ENCODE measurements around the gene CSN1S1.

Gene CSN1S1

GRCh38 chr4:69984030-69984443 is 53.2 kb downstream of the CSN1S1 start:
- no peak for DNase-seq
- H3K27me3 ChIP-seq (replicated peaks; ENCODE audit: control insufficient read depth, insufficient read depth, low read length, poor library complexity, severe bottlenecking), result no peaks in the 10 kb centered on the region
- no peak overlapping the region for H3K27ac ChIP-seq (ENCODE audit: insufficient read depth, low read length, poor library complexity, severe bottlenecking)
- H3K4me3 ChIP-seq (ENCODE audit: insufficient read depth, low read depth, low read length, poor library complexity, severe bottlenecking), result no peak overlapping the region
- H3K36me3 ChIP-seq (ENCODE audit: control insufficient read depth, insufficient read depth, low read length), result no peaks in the 10 kb centered on the region
- H3K9me3 ChIP-seq (ENCODE audit: control insufficient read depth, low read length), result no peaks in the 10 kb centered on the region
- H3K4me1 ChIP-seq (ENCODE audit: control insufficient read depth, insufficient read depth, low read length, poor library complexity, severe bottlenecking), result no peaks in the 10 kb centered on the region

GRCh38 chr4:69986663-69987062 is 55.8 kb downstream of the CSN1S1 start:
- H3K4me1 ChIP-seq (ENCODE audit: control insufficient read depth, insufficient read depth, low read length, poor library complexity, severe bottlenecking), result no peaks in the 10 kb centered on the region
- H3K9me3 ChIP-seq (ENCODE audit: control insufficient read depth, low read length), result no peaks in the 10 kb centered on the region
- no peak for DNase-seq
- no peak overlapping the region for H3K27ac ChIP-seq (ENCODE audit: insufficient read depth, low read length, poor library complexity, severe bottlenecking)
- no peaks in the 10 kb centered on the region for H3K27me3 ChIP-seq (replicated peaks; ENCODE audit: control insufficient read depth, insufficient read depth, low read length, poor library complexity, severe bottlenecking)
- no peaks in the 10 kb centered on the region for H3K36me3 ChIP-seq (ENCODE audit: control insufficient read depth, insufficient read depth, low read length)
- H3K4me3 ChIP-seq (ENCODE audit: insufficient read depth, low read depth, low read length, poor library complexity, severe bottlenecking), result no peak overlapping the region

GRCh38 chr4:69991016-69991415 is 60.1 kb downstream of the CSN1S1 start:
- DNase-seq, result no peak
- no peak overlapping the region for H3K27ac ChIP-seq (ENCODE audit: insufficient read depth, low read length, poor library complexity, severe bottlenecking)
- no peaks in the 10 kb centered on the region for H3K27me3 ChIP-seq (replicated peaks; ENCODE audit: control insufficient read depth, insufficient read depth, low read length, poor library complexity, severe bottlenecking)
- H3K9me3 ChIP-seq (ENCODE audit: control insufficient read depth, low read length), result no peaks in the 10 kb centered on the region
- H3K4me3 ChIP-seq (ENCODE audit: insufficient read depth, low read depth, low read length, poor library complexity, severe bottlenecking), result no peak overlapping the region
- no peaks in the 10 kb centered on the region for H3K4me1 ChIP-seq (ENCODE audit: control insufficient read depth, insufficient read depth, low read length, poor library complexity, severe bottlenecking)
- no peaks in the 10 kb centered on the region for H3K36me3 ChIP-seq (ENCODE audit: control insufficient read depth, insufficient read depth, low read length)

GRCh38 chr4:69994782-69995181 is 63.9 kb downstream of the CSN1S1 start:
- Histone ChIP-seq H3K36me3 (ENCODE audit: control insufficient read depth, insufficient read depth, low read length) (no peaks in the 10 kb centered on the region), H3K27ac (ENCODE audit: insufficient read depth, low read length, poor library complexity, severe bottlenecking) (no peak overlapping the region), H3K27me3 (replicated peaks; ENCODE audit: control insufficient read depth, insufficient read depth, low read length, poor library complexity, severe bottlenecking) (no peaks in the 10 kb centered on the region), H3K9me3 (ENCODE audit: control insufficient read depth, low read length) (no peaks in the 10 kb centered on the region), H3K4me3 (ENCODE audit: insufficient read depth, low read depth, low read length, poor library complexity, severe bottlenecking) (no peak overlapping the region), H3K4me1 (ENCODE audit: control insufficient read depth, insufficient read depth, low read length, poor library complexity, severe bottlenecking) (no peaks in the 10 kb centered on the region)
- no peak for DNase-seq

GRCh38 chr4:69995526-69996016 is 64.7 kb downstream of the CSN1S1 start, which contains the start of gene STATH:
Gene STATH (plus strand): TSS chr4:69995966. CDS start chr4:69998438, 2,472 bp downstream.
- Histone ChIP-seq H3K4me3 (ENCODE audit: insufficient read depth, low read depth, low read length, poor library complexity, severe bottlenecking) (no peak within 1 kb of the TSS), H3K27ac (ENCODE audit: insufficient read depth, low read length, poor library complexity, severe bottlenecking) (no peak within 1 kb of the TSS), H3K27me3 (replicated peaks; ENCODE audit: control insufficient read depth, insufficient read depth, low read length, poor library complexity, severe bottlenecking) (no peaks in the 10 kb centered on the region), H3K36me3 (ENCODE audit: control insufficient read depth, insufficient read depth, low read length) (no peaks in the 10 kb centered on the region), H3K9me3 (ENCODE audit: control insufficient read depth, low read length) (no peaks in the 10 kb centered on the region), H3K4me1 (ENCODE audit: control insufficient read depth, insufficient read depth, low read length, poor library complexity, severe bottlenecking) (no peaks in the 10 kb centered on the region)
- DNase-seq, result no peak
